Endothelial cell of umbilical vein (primary cell): Measurements from ENCODE around the gene AHI1. TPM values are rescaled to one million over a fixed set of nuclear protein-coding genes. Genes with fewer than 3 reads are reported as not detected.

Source experiments
- BruUV-seq: library from RNA; stranded (reverse); fragments of 400-500 nt; replicated peaks from 2 replicates; lab custom pipeline; 2021; lab: Mats Ljungman, UMichigan
- CTCF ChIA-PET: fragments of 300-600, 350-600 bp; sonication (Branson Sonifier 250); formaldehyde crosslinking; loops from one replicate; lab custom pipeline; 2021; ENCODE audit warnings: antibody characterized with exemption, inconsistent platforms; lab: Charles Lee
- POLR2A ChIA-PET: fragments of 300-600, 350-600 bp; sonication (Branson Sonifier 250); formaldehyde crosslinking; loops from one replicate; lab custom pipeline; 2021; ENCODE audit warnings: antibody characterized with exemption, inconsistent platforms; lab: Charles Lee
- DNase-seq: peaks from one replicate; pipeline ENCODE4 v3.0.0-alpha.2; 2011; ENCODE audit warnings: low read depth, low spot score
- FAIRE-seq: peaks from 2 replicates; lab custom pipeline; 2011; peaks lifted over from hg19 to GRCh38; lab: Jason Lieb, UNC
- H2AFZ ChIP-seq: 2 replicates; pipeline ENCODE4 v1.6.0; 2012; ENCODE audit warnings: low read depth, low read length, control low read depth, inconsistent platforms
- H3K27ac ChIP-seq: 2 replicates; pipeline ENCODE4 v1.5.1; 2011; ENCODE audit warnings: low read depth, mild to moderate bottlenecking, control low read depth, low read length, moderate library complexity; ENCODE audit not compliant: insufficient read depth
- H3K27me3 ChIP-seq, 2 experiments: 2 replicates each; pipeline versions ENCODE4 v1.6.0 to v1.6.1; 2011; ENCODE audit warnings: low read length in 2 of 2, mixed read lengths in 1 of 2; ENCODE audit not compliant: control insufficient read depth in 2 of 2, insufficient read depth in 2 of 2
- H3K36me3 ChIP-seq, 2 experiments: 2 replicates in 1 of 2; 3 replicates in 1 of 2; pipeline ENCODE4 v1.5.1; 2011; ENCODE audit warnings: low read length in 2 of 2, mild to moderate bottlenecking in 1 of 2, moderate library complexity in 1 of 2; ENCODE audit not compliant: control insufficient read depth in 2 of 2, insufficient read depth in 2 of 2; ENCODE audit errors: extremely low read depth in 1 of 2
- H3K4me1 ChIP-seq: 3 replicates; pipeline ENCODE4 v1.5.1; 2011; ENCODE audit warnings: mild to moderate bottlenecking, low read length; ENCODE audit not compliant: control insufficient read depth, insufficient read depth; ENCODE audit errors: extremely low read depth
- H3K4me2 ChIP-seq: 2 replicates; pipeline ENCODE4 v1.6.1; 2011; ENCODE audit warnings: low read length, control low read depth, mixed read lengths; ENCODE audit not compliant: insufficient read depth
- H3K4me3 ChIP-seq, 3 experiments: fragments of 200-600 bp in 1 of 3; sonication (generic), shearing (Covaris generic) in 1 of 3; replicated peaks in 1 of 3; 2 replicates each; pipeline ENCODE4 v1.5.1; 2011 to 2016; ENCODE audit warnings: control low read depth in 3 of 3, low read length in 3 of 3, mild to moderate bottlenecking in 2 of 3, inconsistent platforms in 1 of 3, low read depth in 1 of 3, moderate library complexity in 1 of 3; ENCODE audit not compliant: insufficient read depth in 1 of 3
- H3K79me2 ChIP-seq: 2 replicates; pipeline ENCODE4 v1.6.0; 2012; ENCODE audit warnings: low read length, inconsistent platforms; ENCODE audit not compliant: control insufficient read depth, insufficient read depth
- H3K9ac ChIP-seq: replicated peaks from 2 replicates; pipeline ENCODE3; 2011; ENCODE audit warnings: low read length, control low read depth; ENCODE audit not compliant: insufficient read depth; ENCODE audit errors: extremely low read depth
- H3K9me1 ChIP-seq: replicated peaks from 3 replicates; pipeline ENCODE4 v1.6.0; 2011; ENCODE audit warnings: mild to moderate bottlenecking, low read length; ENCODE audit not compliant: control insufficient read depth, insufficient read depth; ENCODE audit errors: extremely low read depth
- H3K9me3 ChIP-seq: replicated peaks from 2 replicates; pipeline ENCODE4 v1.5.1; 2012; ENCODE audit warnings: low read length, inconsistent platforms; ENCODE audit not compliant: control insufficient read depth, insufficient read depth
- H4K20me1 ChIP-seq: replicated peaks from 2 replicates; pipeline ENCODE3; 2011; ENCODE audit warnings: mild to moderate bottlenecking, low read length; ENCODE audit not compliant: control insufficient read depth, insufficient read depth; ENCODE audit errors: extremely low read depth
- EZH2 ChIP-seq: IDR thresholded peaks from 2 replicates; pipeline ENCODE4 v1.6.1; 2012; ENCODE audit warnings: borderline replicate concordance, low read depth, mild to moderate bottlenecking, moderate library complexity, low read length, inconsistent platforms; ENCODE audit not compliant: severe bottlenecking
- FOS ChIP-seq: IDR thresholded peaks from 2 replicates; pipeline ENCODE4 v1.6.1; 2011; ENCODE audit warnings: mild to moderate bottlenecking, low read length, moderate library complexity, borderline replicate concordance; ENCODE audit not compliant: insufficient read depth
- GATA2 ChIP-seq: IDR thresholded peaks from 2 replicates; pipeline ENCODE4 v1.7.0; 2011; ENCODE audit warnings: low read depth, mild to moderate bottlenecking, moderate library complexity, mixed read lengths, low read length; ENCODE audit not compliant: insufficient read length, insufficient read depth
- JUN ChIP-seq: IDR thresholded peaks from 2 replicates; pipeline ENCODE4 v1.6.1; 2011; ENCODE audit warnings: borderline replicate concordance, low read depth; ENCODE audit not compliant: insufficient read length, insufficient read depth
- MYC ChIP-seq: IDR thresholded peaks from one replicate; pipeline ENCODE4 v1.6.1; 2011; ENCODE audit warnings: mild to moderate bottlenecking, low read depth, low read length
- POLR2A ChIP-seq: IDR thresholded peaks from 2 replicates; pipeline ENCODE4 v1.6.1; 2012; ENCODE audit warnings: low read depth, mild to moderate bottlenecking, control low read depth, low read length
- POLR2AphosphoS5 ChIP-seq: IDR thresholded peaks from 2 replicates; pipeline ENCODE4 v1.6.1; 2012; ENCODE audit warnings: low read depth, mild to moderate bottlenecking, control low read depth, low read length, moderate library complexity; ENCODE audit not compliant: insufficient read depth
- dilution Hi-C: fragments of 300-500 bp; cut with MboI; formaldehyde crosslinking; loops from one replicate; pipeline ENCODE4 v1.15.0; 2019; ENCODE audit warnings: low sequenced_read_pairs; ENCODE audit not compliant: extremely low pct_ligation_motif_present
- intact Hi-C: fragments of 100-400 bp; cut with micrococcal nuclease; formaldehyde crosslinking; loops from one replicate; pipeline ENCODE4 v1.10.0; 2022
- polyA plus RNA-seq, 4 experiments: library from polyadenylated mRNA; depleted of rRNA in 3 of 4; stranded (reverse) in 3 of 4; unstranded in 1 of 4; fragments of >200 nt; gene quantifications; 2 replicates each; pipeline versions ENCODE4 v1.2.1 to v1.2.3, GENCODE V29; 2011 to 2012; ENCODE audit warnings: missing spikeins in 1 of 4
- total RNA-seq: library from RNA; stranded (reverse); gene quantifications from 2 replicates; pipeline ENCODE4 v1.2.3, GENCODE V29; 2021
- TF ChIP-seq, protein P1 (sequence below): IDR thresholded peaks from 2 replicates; pipeline ENCODE4 v1.6.1; 2011; ENCODE audit not compliant: insufficient read depth, insufficient read length
- TF ChIP-seq, protein P2 (sequence below), 2 donors: IDR thresholded peaks; 1 replicate in 1 of 2; 2 replicates in 1 of 2; pipeline ENCODE4 v1.5.1; 2011; ENCODE audit warnings: low read length in 2 of 2, mild to moderate bottlenecking in 2 of 2, moderate library complexity in 2 of 2, control low read depth in 1 of 2, inconsistent platforms in 1 of 2, low read depth in 1 of 2; ENCODE audit not compliant: insufficient read depth in 1 of 2; ENCODE audit errors: extremely low read depth in 1 of 2

AHI1 gene
- total and polyA plus RNA-seq, 2 donors (not counting 3 experiments of a cell fraction or from before 2014, with no cell fraction given), result 5.1 to 20.7 TPM

DNA sequence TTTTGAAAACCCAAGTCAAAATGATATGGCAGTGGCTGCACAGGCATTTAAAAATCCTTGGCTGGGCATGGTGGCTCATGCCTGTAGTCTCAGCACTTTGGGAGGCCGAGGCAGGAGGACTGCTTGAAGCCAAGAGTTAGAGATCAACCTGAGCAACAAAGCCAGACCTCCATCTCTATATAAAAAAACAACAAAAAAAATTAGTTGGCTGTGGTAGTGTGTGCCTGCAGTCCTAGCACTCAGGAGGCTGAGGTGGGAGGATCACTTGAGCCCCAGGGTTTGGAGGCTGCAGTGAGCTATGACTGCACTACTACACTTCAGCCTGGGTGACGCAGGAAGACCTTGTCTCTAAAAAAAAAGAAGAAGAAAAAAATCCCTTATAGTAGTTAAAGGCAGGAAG is 173.6 kb downstream of the AHI1 start:
- ChIA-PET CTCF (no interaction called here), POLR2A (no interaction called here)
- no peaks in the 10 kb centered on the region for H3K27me3 ChIP-seq
- H3K4me3 ChIP-seq, result no peak overlapping the region
- FAIRE-seq (no peak), DNase-seq (no peak)
- H3K36me3 ChIP-seq, result no peaks in the 10 kb centered on the region
- no peaks in the 10 kb centered on the region for H3K4me1 ChIP-seq
- H3K9me1 ChIP-seq, result no peaks in the 10 kb centered on the region
- no peaks in the 10 kb centered on the region for H3K9me3 ChIP-seq
- no peak overlapping the region for H3K9ac ChIP-seq
- dilution Hi-C loops, result no loop called here
- H3K4me2 ChIP-seq, result no peak overlapping the region
- no peaks in the 10 kb centered on the region for H3K79me2 ChIP-seq
- TF ChIP-seq, protein P1, sequence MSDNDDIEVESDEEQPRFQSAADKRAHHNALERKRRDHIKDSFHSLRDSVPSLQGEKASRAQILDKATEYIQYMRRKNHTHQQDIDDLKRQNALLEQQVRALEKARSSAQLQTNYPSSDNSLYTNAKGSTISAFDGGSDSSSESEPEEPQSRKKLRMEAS, result no peak
- TF ChIP-seq EZH2, result no peak
- TF ChIP-seq JUN, result no peak
- TF ChIP-seq FOS, result no peak
- TF ChIP-seq, protein P2, sequence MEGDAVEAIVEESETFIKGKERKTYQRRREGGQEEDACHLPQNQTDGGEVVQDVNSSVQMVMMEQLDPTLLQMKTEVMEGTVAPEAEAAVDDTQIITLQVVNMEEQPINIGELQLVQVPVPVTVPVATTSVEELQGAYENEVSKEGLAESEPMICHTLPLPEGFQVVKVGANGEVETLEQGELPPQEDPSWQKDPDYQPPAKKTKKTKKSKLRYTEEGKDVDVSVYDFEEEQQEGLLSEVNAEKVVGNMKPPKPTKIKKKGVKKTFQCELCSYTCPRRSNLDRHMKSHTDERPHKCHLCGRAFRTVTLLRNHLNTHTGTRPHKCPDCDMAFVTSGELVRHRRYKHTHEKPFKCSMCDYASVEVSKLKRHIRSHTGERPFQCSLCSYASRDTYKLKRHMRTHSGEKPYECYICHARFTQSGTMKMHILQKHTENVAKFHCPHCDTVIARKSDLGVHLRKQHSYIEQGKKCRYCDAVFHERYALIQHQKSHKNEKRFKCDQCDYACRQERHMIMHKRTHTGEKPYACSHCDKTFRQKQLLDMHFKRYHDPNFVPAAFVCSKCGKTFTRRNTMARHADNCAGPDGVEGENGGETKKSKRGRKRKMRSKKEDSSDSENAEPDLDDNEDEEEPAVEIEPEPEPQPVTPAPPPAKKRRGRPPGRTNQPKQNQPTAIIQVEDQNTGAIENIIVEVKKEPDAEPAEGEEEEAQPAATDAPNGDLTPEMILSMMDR (IDR thresholded peaks at IDR 0.05; ENCODE audit: extremely low read depth in 1 of 2, insufficient read depth in 1 of 2, low read depth in 1 of 2, low read length in 2 of 2), result no peak
- no peak for TF ChIP-seq MYC
- no peak for TF ChIP-seq GATA2
- TF ChIP-seq POLR2AphosphoS5, result no peak
- no peak for TF ChIP-seq POLR2A
- no peaks in the 10 kb centered on the region for H4K20me1 ChIP-seq
- H2AFZ ChIP-seq, result no peak overlapping the region
- BruUV-seq, result no TSS peak
- intact Hi-C loops, result no loop called here
- H3K27ac ChIP-seq, result no peak overlapping the region
